Vagina (tissue), 2 donors: ENCODE measurements around the gene MGLL.

ENCODE experiments used
- CTCF ChIP-seq, 3 experiments: fragments of 450-650 bp in 2 of 3; fragments of 200-600 bp in 1 of 3; sonication (generic) in 1 of 3; IDR thresholded peaks; one replicate each; pipeline ENCODE4 v1.5.1; 2017 to 2019; ENCODE audit warnings: antibody characterized with exemption in 3 of 3, mild to moderate bottlenecking in 2 of 3, moderate library complexity in 2 of 3
- POLR2A ChIP-seq, 2 donors: fragments of 450-650 bp; IDR thresholded peaks; one replicate each; pipeline ENCODE4 v1.6.1; 2017; ENCODE audit warnings: antibody characterized with exemption in 2 of 2, mild to moderate bottlenecking in 2 of 2, moderate library complexity in 2 of 2
- POLR2AphosphoS5 ChIP-seq, 2 donors: sonication (generic); formaldehyde crosslinking; IDR thresholded peaks; one replicate each; pipeline ENCODE4 v1.9.0; 2017; ENCODE audit warnings: antibody characterized with exemption in 2 of 2, mild to moderate bottlenecking in 2 of 2, low read depth in 1 of 2; ENCODE audit not compliant: insufficient read depth in 1 of 2

- no peak for TF ChIP-seq CTCF (IDR thresholded peaks at IDR 0.05)
- no peak for TF ChIP-seq POLR2AphosphoS5 (IDR thresholded peaks at IDR 0.05; ENCODE audit: insufficient read depth in 1 of 2, low read depth in 1 of 2)
- no peak for TF ChIP-seq POLR2A (IDR thresholded peaks at IDR 0.05)
Measured at GRCh38 chr3:127688022-127688415, 134.3 kb downstream of the MGLL start.
